Endothelial cell of umbilical vein (primary cell): Measurements from ENCODE around the gene DUSP11. TPM values are rescaled to one million over a fixed set of nuclear protein-coding genes. Genes with fewer than 3 reads are reported as not detected.
"Not testable (repeated sequence)": the region's sequence is repeated elsewhere in the genome, so short reads cannot be mapped to it uniquely, and the experiment has no call there.

ENCODE experiments used
- BruUV-seq: library from RNA; stranded (reverse); fragments of 400-500 nt; replicated peaks from 2 replicates; lab custom pipeline; 2021; lab: Mats Ljungman, UMichigan
- CTCF ChIA-PET: fragments of 300-600, 350-600 bp; sonication (Branson Sonifier 250); formaldehyde crosslinking; loops from one replicate; lab custom pipeline; 2021; ENCODE audit warnings: antibody characterized with exemption, inconsistent platforms; lab: Charles Lee
- POLR2A ChIA-PET: fragments of 300-600, 350-600 bp; sonication (Branson Sonifier 250); formaldehyde crosslinking; loops from one replicate; lab custom pipeline; 2021; ENCODE audit warnings: antibody characterized with exemption, inconsistent platforms; lab: Charles Lee
- DNase-seq: peaks from one replicate; pipeline ENCODE4 v3.0.0-alpha.2; 2011; ENCODE audit warnings: low read depth, low spot score
- FAIRE-seq: peaks from 2 replicates; lab custom pipeline; 2011; peaks lifted over from hg19 to GRCh38; lab: Jason Lieb, UNC
- H2AFZ ChIP-seq: 2 replicates; pipeline ENCODE4 v1.6.0; 2012; ENCODE audit warnings: low read depth, low read length, control low read depth, inconsistent platforms
- H3K27ac ChIP-seq: 2 replicates; pipeline ENCODE4 v1.5.1; 2011; ENCODE audit warnings: low read depth, mild to moderate bottlenecking, control low read depth, low read length, moderate library complexity; ENCODE audit not compliant: insufficient read depth
- H3K27me3 ChIP-seq, 2 experiments: 2 replicates each; pipeline versions ENCODE4 v1.6.0 to v1.6.1; 2011; ENCODE audit warnings: low read length in 2 of 2, mixed read lengths in 1 of 2; ENCODE audit not compliant: control insufficient read depth in 2 of 2, insufficient read depth in 2 of 2
- H3K36me3 ChIP-seq, 2 experiments: 2 replicates in 1 of 2; 3 replicates in 1 of 2; pipeline ENCODE4 v1.5.1; 2011; ENCODE audit warnings: low read length in 2 of 2, mild to moderate bottlenecking in 1 of 2, moderate library complexity in 1 of 2; ENCODE audit not compliant: control insufficient read depth in 2 of 2, insufficient read depth in 2 of 2; ENCODE audit errors: extremely low read depth in 1 of 2
- H3K4me1 ChIP-seq: 3 replicates; pipeline ENCODE4 v1.5.1; 2011; ENCODE audit warnings: mild to moderate bottlenecking, low read length; ENCODE audit not compliant: control insufficient read depth, insufficient read depth; ENCODE audit errors: extremely low read depth
- H3K4me2 ChIP-seq: 2 replicates; pipeline ENCODE4 v1.6.1; 2011; ENCODE audit warnings: low read length, control low read depth, mixed read lengths; ENCODE audit not compliant: insufficient read depth
- H3K4me3 ChIP-seq, 3 experiments: fragments of 200-600 bp in 1 of 3; sonication (generic), shearing (Covaris generic) in 1 of 3; replicated peaks in 1 of 3; 2 replicates each; pipeline ENCODE4 v1.5.1; 2011 to 2016; ENCODE audit warnings: control low read depth in 3 of 3, low read length in 3 of 3, mild to moderate bottlenecking in 2 of 3, inconsistent platforms in 1 of 3, low read depth in 1 of 3, moderate library complexity in 1 of 3; ENCODE audit not compliant: insufficient read depth in 1 of 3
- H3K79me2 ChIP-seq: 2 replicates; pipeline ENCODE4 v1.6.0; 2012; ENCODE audit warnings: low read length, inconsistent platforms; ENCODE audit not compliant: control insufficient read depth, insufficient read depth
- H3K9ac ChIP-seq: replicated peaks from 2 replicates; pipeline ENCODE3; 2011; ENCODE audit warnings: low read length, control low read depth; ENCODE audit not compliant: insufficient read depth; ENCODE audit errors: extremely low read depth
- H3K9me1 ChIP-seq: replicated peaks from 3 replicates; pipeline ENCODE4 v1.6.0; 2011; ENCODE audit warnings: mild to moderate bottlenecking, low read length; ENCODE audit not compliant: control insufficient read depth, insufficient read depth; ENCODE audit errors: extremely low read depth
- H3K9me3 ChIP-seq: replicated peaks from 2 replicates; pipeline ENCODE4 v1.5.1; 2012; ENCODE audit warnings: low read length, inconsistent platforms; ENCODE audit not compliant: control insufficient read depth, insufficient read depth
- H4K20me1 ChIP-seq: replicated peaks from 2 replicates; pipeline ENCODE3; 2011; ENCODE audit warnings: mild to moderate bottlenecking, low read length; ENCODE audit not compliant: control insufficient read depth, insufficient read depth; ENCODE audit errors: extremely low read depth
- EZH2 ChIP-seq: IDR thresholded peaks from 2 replicates; pipeline ENCODE4 v1.6.1; 2012; ENCODE audit warnings: borderline replicate concordance, low read depth, mild to moderate bottlenecking, moderate library complexity, low read length, inconsistent platforms; ENCODE audit not compliant: severe bottlenecking
- FOS ChIP-seq: IDR thresholded peaks from 2 replicates; pipeline ENCODE4 v1.6.1; 2011; ENCODE audit warnings: mild to moderate bottlenecking, low read length, moderate library complexity, borderline replicate concordance; ENCODE audit not compliant: insufficient read depth
- GATA2 ChIP-seq: IDR thresholded peaks from 2 replicates; pipeline ENCODE4 v1.7.0; 2011; ENCODE audit warnings: low read depth, mild to moderate bottlenecking, moderate library complexity, mixed read lengths, low read length; ENCODE audit not compliant: insufficient read length, insufficient read depth
- JUN ChIP-seq: IDR thresholded peaks from 2 replicates; pipeline ENCODE4 v1.6.1; 2011; ENCODE audit warnings: borderline replicate concordance, low read depth; ENCODE audit not compliant: insufficient read length, insufficient read depth
- MYC ChIP-seq: IDR thresholded peaks from one replicate; pipeline ENCODE4 v1.6.1; 2011; ENCODE audit warnings: mild to moderate bottlenecking, low read depth, low read length
- POLR2A ChIP-seq: IDR thresholded peaks from 2 replicates; pipeline ENCODE4 v1.6.1; 2012; ENCODE audit warnings: low read depth, mild to moderate bottlenecking, control low read depth, low read length
- POLR2AphosphoS5 ChIP-seq: IDR thresholded peaks from 2 replicates; pipeline ENCODE4 v1.6.1; 2012; ENCODE audit warnings: low read depth, mild to moderate bottlenecking, control low read depth, low read length, moderate library complexity; ENCODE audit not compliant: insufficient read depth
- dilution Hi-C: fragments of 300-500 bp; cut with MboI; formaldehyde crosslinking; loops from one replicate; pipeline ENCODE4 v1.15.0; 2019; ENCODE audit warnings: low sequenced_read_pairs; ENCODE audit not compliant: extremely low pct_ligation_motif_present
- intact Hi-C: fragments of 100-400 bp; cut with micrococcal nuclease; formaldehyde crosslinking; loops from one replicate; pipeline ENCODE4 v1.10.0; 2022
- polyA plus RNA-seq, 4 experiments: library from polyadenylated mRNA; depleted of rRNA in 3 of 4; stranded (reverse) in 3 of 4; unstranded in 1 of 4; fragments of >200 nt; gene quantifications; 2 replicates each; pipeline versions ENCODE4 v1.2.1 to v1.2.3, GENCODE V29; 2011 to 2012; ENCODE audit warnings: missing spikeins in 1 of 4
- total RNA-seq: library from RNA; stranded (reverse); gene quantifications from 2 replicates; pipeline ENCODE4 v1.2.3, GENCODE V29; 2021
- TF ChIP-seq, protein P1 (sequence below), 2 donors: IDR thresholded peaks; 1 replicate in 1 of 2; 2 replicates in 1 of 2; pipeline ENCODE4 v1.5.1; 2011; ENCODE audit warnings: low read length in 2 of 2, mild to moderate bottlenecking in 2 of 2, moderate library complexity in 2 of 2, control low read depth in 1 of 2, inconsistent platforms in 1 of 2, low read depth in 1 of 2; ENCODE audit not compliant: insufficient read depth in 1 of 2; ENCODE audit errors: extremely low read depth in 1 of 2
- TF ChIP-seq, protein P2 (sequence below): IDR thresholded peaks from 2 replicates; pipeline ENCODE4 v1.6.1; 2011; ENCODE audit not compliant: insufficient read depth, insufficient read length

DUSP11 gene
- total and polyA plus RNA-seq, 2 donors (not counting 3 experiments of a cell fraction or from before 2014, with no cell fraction given) = 18.6 to 27.0 TPM

DNA sequence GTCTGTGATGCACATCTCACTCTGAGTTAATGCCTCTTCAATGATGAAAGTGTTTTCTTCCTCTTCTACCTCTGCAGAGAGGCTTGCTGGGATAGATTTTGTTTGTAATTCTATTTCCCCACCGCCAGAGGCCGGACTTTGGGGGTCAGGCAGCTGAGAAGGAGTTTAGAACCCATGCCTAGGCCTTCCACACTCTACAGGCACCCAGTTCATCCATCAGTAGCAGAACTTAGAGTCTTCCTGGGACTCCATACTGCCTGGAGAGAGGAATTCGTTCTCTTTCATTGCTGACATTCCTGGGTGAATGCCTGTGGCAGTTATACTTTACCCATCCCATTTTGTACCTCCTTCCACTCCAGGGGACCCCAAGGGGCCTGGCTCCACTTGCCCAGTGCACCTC, 51.9 kb downstream of the DUSP11 start:
- Histone ChIP-seq H3K9ac (no peak overlapping the region), H3K79me2 (no peaks in the 10 kb centered on the region), H3K9me3 (no peaks in the 10 kb centered on the region), H3K27me3 (no peaks in the 10 kb centered on the region), H2AFZ (no peak overlapping the region), H3K36me3 (peaks cover 10 to 15% of the 10 kb centered on the region in 2 experiments), H3K9me1 (no peaks in the 10 kb centered on the region), H3K27ac (no peak overlapping the region), H4K20me1 (no peaks in the 10 kb centered on the region), H3K4me3 (no peak overlapping the region), H3K4me2 (no peak overlapping the region), H3K4me1 (no peaks in the 10 kb centered on the region)
- dilution Hi-C loops = no loop called here
- intact Hi-C loops = no loop called here
- TF ChIP-seq POLR2A = no peak
- no peak for TF ChIP-seq GATA2
- TF ChIP-seq, protein P1, sequence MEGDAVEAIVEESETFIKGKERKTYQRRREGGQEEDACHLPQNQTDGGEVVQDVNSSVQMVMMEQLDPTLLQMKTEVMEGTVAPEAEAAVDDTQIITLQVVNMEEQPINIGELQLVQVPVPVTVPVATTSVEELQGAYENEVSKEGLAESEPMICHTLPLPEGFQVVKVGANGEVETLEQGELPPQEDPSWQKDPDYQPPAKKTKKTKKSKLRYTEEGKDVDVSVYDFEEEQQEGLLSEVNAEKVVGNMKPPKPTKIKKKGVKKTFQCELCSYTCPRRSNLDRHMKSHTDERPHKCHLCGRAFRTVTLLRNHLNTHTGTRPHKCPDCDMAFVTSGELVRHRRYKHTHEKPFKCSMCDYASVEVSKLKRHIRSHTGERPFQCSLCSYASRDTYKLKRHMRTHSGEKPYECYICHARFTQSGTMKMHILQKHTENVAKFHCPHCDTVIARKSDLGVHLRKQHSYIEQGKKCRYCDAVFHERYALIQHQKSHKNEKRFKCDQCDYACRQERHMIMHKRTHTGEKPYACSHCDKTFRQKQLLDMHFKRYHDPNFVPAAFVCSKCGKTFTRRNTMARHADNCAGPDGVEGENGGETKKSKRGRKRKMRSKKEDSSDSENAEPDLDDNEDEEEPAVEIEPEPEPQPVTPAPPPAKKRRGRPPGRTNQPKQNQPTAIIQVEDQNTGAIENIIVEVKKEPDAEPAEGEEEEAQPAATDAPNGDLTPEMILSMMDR (IDR thresholded peaks at IDR 0.05; ENCODE audit: extremely low read depth in 1 of 2, insufficient read depth in 1 of 2, low read depth in 1 of 2, low read length in 2 of 2) = no peak
- TF ChIP-seq JUN = no peak
- no peak for TF ChIP-seq MYC
- TF ChIP-seq, protein P2, sequence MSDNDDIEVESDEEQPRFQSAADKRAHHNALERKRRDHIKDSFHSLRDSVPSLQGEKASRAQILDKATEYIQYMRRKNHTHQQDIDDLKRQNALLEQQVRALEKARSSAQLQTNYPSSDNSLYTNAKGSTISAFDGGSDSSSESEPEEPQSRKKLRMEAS = no peak
- TF ChIP-seq POLR2AphosphoS5 = no peak
- TF ChIP-seq EZH2 = no peak
- TF ChIP-seq FOS = no peak
- ChIA-PET CTCF (no interaction called here), POLR2A (no interaction called here)
- BruUV-seq = no TSS peak
- no peak for FAIRE-seq
- no peak for DNase-seq

DNA sequence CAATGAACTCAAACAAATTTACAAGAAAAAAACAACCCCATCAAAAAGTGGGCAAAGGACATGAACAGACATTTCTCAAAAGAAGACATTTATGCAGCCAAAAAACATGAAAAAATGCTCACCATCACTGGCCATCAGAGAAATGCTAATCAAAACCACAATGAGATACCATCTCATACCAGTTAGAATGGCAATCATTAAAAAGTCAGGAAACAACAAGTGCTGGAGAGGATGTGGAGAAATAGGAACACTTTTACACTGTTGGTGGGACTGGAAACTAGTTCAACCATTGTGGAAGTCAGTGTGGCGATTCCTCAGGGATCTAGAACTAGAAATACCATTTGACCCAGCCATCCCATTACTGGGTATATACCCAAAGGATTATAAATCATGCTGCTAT, 53.2 kb downstream of the DUSP11 start:
- H3K4me2 ChIP-seq, H3K36me3 ChIP-seq, H3K27ac ChIP-seq, FAIRE-seq, BruUV-seq, H3K4me1 ChIP-seq, H3K9ac ChIP-seq, H3K79me2 ChIP-seq, intact Hi-C loops, H2AFZ ChIP-seq, H4K20me1 ChIP-seq, dilution Hi-C loops, H3K9me3 ChIP-seq, H3K9me1 ChIP-seq, CTCF ChIA-PET, DNase-seq, H3K4me3 ChIP-seq, POLR2A ChIA-PET, H3K27me3 ChIP-seq: not testable (repeated sequence)
